GM18526 (cell line): Measurements from ENCODE around the gene UBE2C.

ENCODE experiments used
- POLR2A ChIP-seq: IDR thresholded peaks from 3 replicates; pipeline ENCODE4 v1.6.1; 2011; ENCODE audit not compliant: insufficient read length; ENCODE audit errors: extremely low read depth

Gene UBE2C

GRCh38 chr20:45792317-45793118, 19.9 kb upstream of the UBE2C start:
- TF ChIP-seq POLR2A, result no peak

GRCh38 chr20:45796337-45797065, 15.9 kb upstream of the UBE2C start:
- no peak for TF ChIP-seq POLR2A

DNA sequence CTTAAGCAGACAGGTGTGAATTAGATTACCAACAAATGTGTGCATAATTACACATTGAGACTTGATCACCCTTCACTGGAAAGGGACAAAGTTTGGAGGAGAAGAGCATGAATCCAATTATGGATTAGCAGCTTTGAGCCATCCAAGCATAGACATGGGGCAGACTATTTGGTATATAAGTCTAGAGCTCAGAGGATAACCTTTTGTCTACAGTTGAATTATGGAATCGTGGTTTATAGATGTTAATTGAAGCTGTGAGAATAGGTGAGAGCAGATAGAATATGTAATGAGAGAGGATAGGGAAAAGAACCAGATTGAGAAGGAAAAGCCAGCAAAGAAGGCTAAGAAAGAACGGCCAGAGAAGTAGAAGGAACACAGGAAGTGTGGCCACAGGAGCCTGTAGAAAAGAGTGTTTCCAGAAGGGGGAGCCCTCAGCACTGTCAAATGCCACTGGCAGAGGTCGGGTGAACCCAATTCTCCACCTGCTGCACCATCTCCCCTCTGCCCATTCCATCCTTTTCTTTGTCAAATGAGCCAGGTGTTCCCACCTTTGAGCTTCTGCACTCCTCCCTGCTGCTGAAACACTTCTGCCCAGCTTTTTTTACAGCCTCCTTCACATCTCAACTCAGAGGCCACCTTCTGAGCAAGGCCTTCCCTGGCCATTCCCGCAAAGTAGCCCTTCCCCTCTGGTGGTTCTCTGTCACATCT, 13.4 kb upstream of the UBE2C start:
- TF ChIP-seq POLR2A, result no peak

GRCh38 chr20:45801851-45802250, 10.6 kb upstream of the UBE2C start:
- TF ChIP-seq POLR2A, result no peak

DNA sequence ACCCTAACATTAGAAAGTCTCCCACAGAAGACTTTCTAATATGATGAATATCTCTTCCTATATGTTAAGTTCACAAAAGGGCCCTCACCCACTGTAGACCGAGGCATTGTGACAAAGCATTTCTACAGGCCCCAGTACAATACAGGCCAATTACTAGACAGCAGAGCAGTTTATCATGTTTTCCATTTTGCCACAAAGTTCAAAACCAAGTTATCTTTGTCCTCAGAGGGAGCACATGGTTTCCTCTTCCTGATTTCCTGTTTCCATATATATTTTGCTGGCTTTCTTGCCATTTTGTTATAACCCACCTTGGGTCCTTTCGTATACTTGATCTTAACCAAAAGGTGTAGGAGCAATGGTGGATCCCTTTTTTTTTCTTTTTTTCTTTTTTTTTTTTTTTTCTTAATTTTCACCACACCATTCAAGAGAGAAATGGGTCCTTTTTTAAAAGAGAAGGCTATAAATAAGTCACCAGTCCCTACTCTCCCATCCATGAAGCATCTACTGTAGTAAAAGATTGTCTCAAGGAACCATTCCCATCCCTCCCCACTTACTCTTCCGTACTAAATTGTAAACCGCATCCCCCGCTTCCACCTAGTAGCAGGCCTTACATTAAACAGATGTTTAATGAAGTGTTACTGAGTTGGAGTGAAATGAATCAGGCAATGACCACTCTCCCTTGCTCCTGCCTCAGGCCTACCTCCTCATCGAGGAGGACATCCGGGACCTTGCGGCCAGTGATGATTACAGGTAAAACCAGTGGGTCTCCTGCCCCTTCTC, 2.1 kb upstream of the UBE2C start:
- TF ChIP-seq POLR2A, result no peak

GRCh38 chr20:45813006-45813340, 529 bp downstream of the UBE2C start:
- no peak for TF ChIP-seq POLR2A

DNA sequence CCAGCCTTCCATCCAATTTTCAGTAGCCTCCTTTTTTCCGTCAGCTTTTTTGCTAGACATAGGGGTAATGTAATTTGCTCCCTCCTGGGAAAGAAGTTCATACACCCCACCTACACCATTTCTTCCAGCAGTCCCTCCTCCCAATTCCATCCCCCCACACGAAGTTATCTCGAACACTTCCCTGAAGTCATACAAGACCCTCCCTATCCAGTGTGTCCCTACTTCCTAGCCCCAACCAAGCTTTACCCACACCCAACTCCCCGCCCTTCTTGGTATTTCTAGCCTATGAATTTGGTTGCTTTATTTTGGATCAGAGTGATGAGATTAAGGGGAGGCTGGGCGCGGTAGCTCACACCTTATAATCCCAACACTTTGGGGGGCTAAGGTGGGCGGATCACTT, 1.0 kb downstream of the UBE2C start:
- no peak for TF ChIP-seq POLR2A

GRCh38 chr20:45814314-45814713, 1.9 kb downstream of the UBE2C start:
- TF ChIP-seq POLR2A, result no peak

DNA sequence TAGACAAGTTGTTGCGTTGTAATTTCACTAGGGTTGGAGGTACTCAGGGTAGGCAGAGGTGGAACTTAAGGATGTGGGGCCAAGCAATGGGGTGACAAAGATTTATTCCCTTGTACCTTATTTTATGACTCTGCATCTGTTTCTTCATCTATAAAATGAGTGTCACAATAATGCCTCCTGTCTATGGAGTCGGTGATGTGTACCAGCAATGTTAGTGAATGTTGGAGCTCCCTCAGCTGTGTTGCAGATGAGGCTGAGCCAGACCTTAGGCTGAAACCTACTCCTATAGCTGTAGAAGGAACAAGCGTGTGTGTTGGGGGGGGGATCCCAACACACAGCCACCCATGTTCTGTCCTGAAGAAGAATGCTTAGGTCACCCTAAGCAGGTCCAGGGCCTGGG, 4.5 kb downstream of the UBE2C start:
- TF ChIP-seq POLR2A, result no peak

GRCh38 chr20:45817376-45818194, 5.1 kb downstream of the UBE2C start:
- TF ChIP-seq POLR2A, result no peak

- no peak for TF ChIP-seq POLR2A
These were observed 5.8 kb downstream of the UBE2C start for GRCh38 chr20:45818239-45818638.

DNA sequence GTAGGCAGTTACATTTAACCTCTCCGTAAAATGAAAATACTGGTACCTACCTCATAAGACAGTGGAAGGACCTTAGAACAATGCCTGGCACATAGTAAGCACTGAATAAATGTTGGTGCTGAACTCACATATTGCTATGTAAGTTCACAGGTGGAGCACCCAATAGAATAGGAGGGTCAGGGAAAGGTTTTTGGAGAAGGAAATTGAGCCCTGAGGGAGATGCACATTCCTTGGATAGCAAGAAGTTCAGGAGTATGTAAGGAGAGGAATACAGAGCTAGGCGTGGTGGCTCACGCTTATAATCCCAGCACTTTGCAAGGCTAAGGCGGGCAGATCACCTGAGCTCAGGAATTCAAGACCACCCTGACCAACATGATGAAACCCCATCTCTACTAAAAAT, 7.0 kb downstream of the UBE2C start:
- TF ChIP-seq POLR2A, result no peak

- TF ChIP-seq POLR2A, result no peak
These were observed 9.5 kb downstream of the UBE2C start for GRCh38 chr20:45821947-45822346.

- TF ChIP-seq POLR2A, result no peak
These were observed 10.4 kb downstream of the UBE2C start for GRCh38 chr20:45822857-45823256.
